ENCODE data around the gene CHMP3.
"Not testable (repeated sequence)": the region's sequence is repeated elsewhere in the genome, so short reads cannot be mapped to it uniquely, and the experiment has no call there.

The CHMP3 gene

GRCh38 chr2:86549440-86549839 is 13.8 kb downstream of the CHMP3 start:
- DNase-seq = not testable (repeated sequence)

DNA sequence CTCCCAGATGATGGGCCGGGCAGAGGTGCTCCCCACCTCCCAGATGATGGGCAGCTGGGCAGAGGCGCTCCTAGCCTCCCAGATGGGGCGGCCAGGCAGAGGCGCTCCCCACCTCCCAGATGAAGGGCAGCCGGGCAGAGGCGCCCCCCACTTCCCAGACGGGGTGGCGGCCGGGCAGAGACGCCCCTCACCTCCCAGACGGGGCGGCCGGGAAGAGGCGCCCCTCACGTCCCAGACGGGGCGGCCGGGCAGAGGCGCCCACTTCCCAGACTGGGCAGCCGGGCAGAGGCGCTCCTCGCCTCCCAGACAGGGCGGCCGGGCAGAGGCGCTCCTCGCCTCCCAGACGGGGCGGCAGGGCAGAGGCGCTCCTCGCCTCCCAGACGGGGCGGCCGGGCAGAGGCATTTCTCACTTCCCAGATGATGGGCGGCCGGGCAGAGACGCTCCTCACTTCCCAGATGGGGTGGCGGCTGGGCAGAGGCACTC is 14.3 kb downstream of the CHMP3 start:
- DNase-seq = not testable (repeated sequence)

- DNase-seq = not testable (repeated sequence)
Observed at GRCh38 chr2:86548165-86548912, 14.9 kb downstream of the CHMP3 start.

DNA sequence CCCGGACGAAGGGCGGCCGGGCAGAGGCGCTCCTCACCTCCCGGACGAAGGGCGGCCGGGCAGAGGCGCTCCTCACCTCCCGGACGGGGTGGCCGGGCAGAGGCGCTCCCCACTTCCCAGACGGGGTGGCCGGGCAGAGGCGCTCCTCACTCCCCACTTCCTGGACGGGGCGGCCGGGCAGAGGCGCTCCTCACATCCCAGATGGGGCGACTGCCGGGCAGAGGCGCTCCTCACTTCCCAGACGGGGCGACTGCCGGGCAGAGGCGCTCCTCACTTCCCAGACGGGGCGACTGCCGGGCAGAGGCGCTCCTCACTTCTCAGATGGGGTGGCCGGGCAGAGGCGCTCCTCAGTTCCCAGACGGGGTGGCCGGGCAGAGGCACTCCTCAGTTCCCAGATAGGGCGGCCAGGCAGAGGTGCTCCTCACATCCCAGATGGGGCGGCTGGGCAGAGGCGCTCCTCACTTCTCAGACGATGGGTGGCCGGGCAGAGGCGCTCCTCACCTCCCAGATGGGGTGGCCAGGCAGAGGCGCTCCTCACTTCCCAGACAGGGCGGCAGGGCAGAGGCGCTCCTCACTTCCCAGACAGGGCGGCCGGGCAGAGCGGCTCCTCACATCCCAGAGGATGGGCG is 17.8 kb downstream of the CHMP3 start:
- DNase-seq = not testable (repeated sequence)

DNA sequence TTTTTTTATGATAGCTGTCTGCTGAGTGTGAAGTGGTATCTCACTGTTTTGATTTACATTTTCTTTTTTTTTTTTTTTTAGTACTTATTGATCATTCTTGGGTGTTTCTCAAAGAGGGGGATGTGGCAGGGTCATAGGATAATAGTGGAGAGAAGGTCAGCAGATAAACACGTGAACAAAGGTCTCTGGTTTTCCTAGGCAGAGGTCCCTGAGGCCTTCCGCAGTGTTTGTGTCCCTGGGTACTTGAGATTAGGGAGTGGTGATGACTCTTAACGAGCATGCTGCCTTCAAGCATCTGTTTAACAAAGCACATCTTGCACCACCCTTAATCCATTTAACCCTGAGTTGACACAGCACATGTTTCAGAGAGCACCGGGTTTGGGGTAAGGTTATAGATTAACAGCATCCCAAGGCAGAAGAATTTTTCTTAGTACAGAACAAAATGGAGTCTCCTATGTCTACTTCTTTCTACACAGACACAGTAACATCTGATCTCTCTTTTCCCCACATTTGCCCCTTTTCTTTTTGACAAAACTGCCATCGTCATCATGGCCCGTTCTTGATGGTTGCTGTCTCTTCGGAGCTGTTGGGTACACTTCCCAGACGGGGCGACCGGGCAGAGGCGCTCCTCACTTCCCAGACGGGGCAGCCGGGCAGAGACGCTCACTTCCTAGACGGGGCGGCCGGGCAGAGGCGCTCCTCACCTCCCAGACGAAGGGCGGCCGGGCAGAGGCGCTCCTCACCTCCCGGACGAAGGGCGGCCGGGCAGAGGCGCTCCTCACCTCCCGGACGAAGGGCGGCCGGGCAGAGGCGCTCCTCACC is 18.8 kb downstream of the CHMP3 start:
- DNase-seq = not testable (repeated sequence)

- DNase-seq = no peak
Observed at GRCh38 chr2:86543793-86544192, 19.4 kb downstream of the CHMP3 start.

GRCh38 chr2:86543335-86543734 is 19.9 kb downstream of the CHMP3 start:
- no peak for DNase-seq

DNA sequence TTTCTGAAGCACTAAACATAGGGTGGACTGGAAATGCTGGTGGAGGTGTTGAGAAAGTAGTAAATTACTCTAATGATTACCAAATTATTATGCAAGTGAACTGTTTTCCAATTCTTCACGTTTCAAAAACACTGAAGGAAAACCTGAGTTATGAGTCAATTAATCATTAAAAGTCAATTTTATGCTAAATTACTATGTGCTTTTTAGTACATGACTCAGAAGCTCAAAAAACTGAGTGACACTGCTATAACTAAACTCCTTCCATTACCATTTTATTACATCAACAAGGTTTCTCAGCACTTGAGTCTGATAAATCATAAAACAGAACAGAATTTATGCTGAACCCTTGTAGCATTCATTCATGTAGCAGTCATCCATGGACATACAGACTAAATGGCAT is 20.4 kb downstream of the CHMP3 start:
- DNase-seq = no peak

DNA sequence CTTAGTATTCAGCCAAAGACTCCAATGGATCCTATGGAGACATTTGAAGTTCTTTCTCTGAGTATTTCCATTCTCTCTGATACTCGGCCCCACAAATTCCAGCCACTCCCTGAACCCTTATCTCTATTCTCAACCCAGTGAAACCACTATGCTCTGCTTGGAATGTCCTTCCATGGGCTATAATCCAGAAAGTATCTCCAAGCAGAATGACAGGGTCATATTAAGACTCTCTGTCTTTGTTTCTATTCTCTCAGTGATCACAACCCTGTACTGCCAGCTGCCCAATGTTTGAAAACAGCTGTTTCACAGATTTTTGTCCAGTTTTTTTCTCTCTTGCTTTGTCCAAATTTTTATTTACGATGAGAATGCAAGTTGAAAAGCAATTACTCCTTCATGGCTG is 21.9 kb downstream of the CHMP3 start:
- no peak for DNase-seq

GRCh38 chr2:86533589-86533988 is 29.7 kb downstream of the CHMP3 start:
- no peak for DNase-seq

DNA sequence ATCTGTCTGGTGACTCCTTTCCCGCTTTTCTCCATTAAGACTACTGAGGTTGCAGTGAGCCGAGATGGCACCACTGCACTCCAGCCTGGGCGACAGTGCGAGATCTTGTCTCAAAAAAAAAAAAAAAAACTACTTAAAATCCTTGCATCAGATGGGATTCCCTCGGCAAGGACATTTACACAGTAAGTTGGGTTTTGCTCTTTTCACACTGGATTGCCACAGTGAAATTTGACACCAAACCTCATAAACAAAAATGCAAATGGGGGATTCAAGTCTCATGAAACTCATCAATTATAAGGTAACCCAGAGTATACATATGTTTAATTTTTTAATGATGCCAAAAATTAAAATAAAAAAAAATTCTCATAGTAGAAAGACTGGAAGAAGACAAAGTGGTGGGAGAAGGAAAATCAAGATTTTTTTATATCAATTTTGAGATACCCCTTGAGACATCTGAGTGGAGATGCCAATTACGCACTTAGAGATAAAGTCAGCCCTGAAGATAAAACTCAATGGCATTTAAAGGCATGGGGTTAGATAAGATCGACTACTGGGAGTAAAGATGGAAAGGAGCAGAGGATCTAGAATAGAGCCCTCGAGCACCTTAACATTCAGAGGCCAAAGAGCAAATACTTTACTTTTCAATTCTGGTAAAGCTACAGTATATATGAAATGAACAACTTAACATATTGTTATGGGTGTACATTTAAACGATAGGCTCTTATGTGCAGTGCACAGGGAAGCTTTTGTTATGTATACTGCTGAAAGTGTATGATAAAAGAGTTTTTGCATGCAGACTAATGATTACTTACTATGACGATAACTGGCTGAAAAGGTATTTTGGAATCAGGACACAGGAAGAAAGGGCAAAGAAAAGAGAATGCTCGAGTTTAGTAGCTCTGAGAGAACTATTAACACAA is 37.6 kb downstream of the CHMP3 start:
- no peak for DNase-seq

DNA sequence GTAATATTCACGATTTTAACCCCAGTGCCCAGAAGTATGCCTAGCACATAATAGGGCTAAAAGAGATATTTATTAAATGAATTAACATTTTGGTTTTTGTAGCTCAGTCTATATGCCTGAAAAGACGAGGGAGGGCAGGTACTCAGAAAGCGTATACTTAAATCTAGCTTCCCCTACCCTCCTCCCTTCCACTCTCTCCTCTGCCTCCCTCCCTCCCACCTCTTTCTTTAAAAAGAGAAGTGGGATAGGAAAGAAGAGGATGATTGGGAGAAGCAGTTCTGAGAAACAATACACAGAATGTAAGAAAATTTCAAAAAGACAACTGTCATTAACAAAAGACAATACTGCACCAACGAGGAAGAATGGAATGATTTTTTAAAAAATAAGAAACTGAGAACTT is 39.8 kb downstream of the CHMP3 start:
- DNase-seq = no peak

DNA sequence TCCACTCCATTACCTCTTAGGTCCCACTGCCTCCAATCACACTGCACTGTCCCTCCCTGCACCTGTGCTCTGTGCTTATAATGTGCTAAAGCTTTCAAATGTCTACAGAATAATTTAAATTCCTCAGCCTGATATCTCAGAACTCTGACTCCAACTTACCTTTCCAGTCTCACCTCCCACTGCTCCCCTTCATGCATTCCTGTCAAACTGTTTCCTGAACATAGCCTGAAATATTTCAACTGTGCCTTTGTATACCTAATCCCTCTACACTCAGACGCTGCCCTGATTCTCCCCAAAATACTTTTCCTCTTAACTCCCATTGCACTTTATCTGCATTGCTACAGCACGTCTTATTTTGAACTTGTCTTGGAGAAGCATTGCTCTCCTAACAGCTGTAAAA is 40.5 kb downstream of the CHMP3 start:
- no peak for DNase-seq

GRCh38 chr2:86521922-86522321 is 41.3 kb downstream of the CHMP3 start:
- no peak for DNase-seq

GRCh38 chr2:86520153-86520552 is 43.1 kb downstream of the CHMP3 start:
- DNase-seq = no peak

GRCh38 chr2:86519349-86519748 is 43.9 kb downstream of the CHMP3 start:
- DNase-seq = no peak

DNA sequence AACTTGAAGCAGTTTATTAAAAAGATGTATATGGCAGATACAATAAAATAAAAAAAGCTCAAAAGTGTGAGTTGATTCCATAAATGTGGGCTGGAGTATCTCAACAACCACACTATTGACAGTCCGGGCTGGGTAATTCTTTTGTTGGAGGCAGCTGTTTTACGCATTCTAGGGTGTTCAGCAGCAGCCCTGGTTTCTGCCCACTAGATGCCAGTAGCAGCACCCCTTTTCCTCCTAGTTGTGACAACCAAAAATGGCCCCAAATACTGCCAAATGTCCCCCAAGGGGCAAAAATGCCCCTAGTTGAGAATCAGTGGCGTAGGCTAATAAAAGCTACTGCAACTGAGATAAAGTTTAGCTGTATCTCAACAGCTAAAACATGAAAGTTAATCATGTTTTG is 44.8 kb downstream of the CHMP3 start:
- DNase-seq = no peak

- no peak for DNase-seq
Observed at GRCh38 chr2:86513948-86514660, 49.1 kb downstream of the CHMP3 start.

GRCh38 chr2:86512892-86513291 is 50.4 kb downstream of the CHMP3 start:
- DNase-seq = no peak

DNA sequence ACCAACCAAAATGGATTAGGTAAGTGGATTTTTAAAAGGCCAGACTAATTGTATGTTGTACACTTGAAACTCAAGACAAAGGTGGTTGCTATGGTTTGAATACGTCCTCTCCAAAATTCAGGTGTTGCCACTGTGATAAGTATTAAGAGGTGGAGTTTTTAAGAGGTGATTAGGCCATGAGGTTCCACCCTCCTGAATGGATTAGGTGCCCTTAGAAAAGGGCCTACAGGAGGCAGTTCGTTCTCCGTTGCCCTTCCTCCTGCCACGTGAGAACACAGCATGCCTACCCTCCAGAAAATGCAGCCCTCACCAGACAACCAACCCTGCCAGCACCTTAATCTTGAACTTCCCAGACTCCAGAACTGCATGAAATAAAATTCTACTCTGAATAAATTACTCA is 51.2 kb downstream of the CHMP3 start:
- DNase-seq = no peak

DNA sequence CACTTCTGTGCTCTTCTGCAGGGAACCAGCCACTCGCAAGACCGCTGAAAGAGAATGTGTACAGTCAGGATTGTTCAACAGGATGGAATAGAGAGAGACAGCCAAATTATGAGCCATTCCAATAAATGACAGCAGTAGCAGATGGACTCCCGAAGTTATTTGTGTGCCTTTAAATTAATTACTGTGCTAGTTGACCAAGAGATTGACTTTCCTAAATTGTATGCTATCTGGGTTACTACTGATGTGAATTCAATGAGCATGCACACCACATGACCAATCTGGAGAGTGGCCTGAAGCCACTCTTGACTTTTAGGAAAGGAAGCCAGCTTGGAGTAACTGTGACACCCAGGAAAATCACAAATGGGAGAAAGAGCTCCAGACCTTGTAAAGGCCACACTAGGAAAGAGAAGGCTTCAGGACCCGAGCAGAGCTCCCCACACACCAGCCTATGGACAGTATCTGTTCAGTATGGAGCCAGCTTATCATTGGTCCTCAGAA is 52.8 kb downstream of the CHMP3 start:
- no peak for DNase-seq
